ENCODE measurements around the gene TTC21B.
"Not testable (repeated sequence)": the region's sequence is repeated elsewhere in the genome, so short reads cannot be mapped to it uniquely, and the experiment has no call there.

TTC21B gene

DNA sequence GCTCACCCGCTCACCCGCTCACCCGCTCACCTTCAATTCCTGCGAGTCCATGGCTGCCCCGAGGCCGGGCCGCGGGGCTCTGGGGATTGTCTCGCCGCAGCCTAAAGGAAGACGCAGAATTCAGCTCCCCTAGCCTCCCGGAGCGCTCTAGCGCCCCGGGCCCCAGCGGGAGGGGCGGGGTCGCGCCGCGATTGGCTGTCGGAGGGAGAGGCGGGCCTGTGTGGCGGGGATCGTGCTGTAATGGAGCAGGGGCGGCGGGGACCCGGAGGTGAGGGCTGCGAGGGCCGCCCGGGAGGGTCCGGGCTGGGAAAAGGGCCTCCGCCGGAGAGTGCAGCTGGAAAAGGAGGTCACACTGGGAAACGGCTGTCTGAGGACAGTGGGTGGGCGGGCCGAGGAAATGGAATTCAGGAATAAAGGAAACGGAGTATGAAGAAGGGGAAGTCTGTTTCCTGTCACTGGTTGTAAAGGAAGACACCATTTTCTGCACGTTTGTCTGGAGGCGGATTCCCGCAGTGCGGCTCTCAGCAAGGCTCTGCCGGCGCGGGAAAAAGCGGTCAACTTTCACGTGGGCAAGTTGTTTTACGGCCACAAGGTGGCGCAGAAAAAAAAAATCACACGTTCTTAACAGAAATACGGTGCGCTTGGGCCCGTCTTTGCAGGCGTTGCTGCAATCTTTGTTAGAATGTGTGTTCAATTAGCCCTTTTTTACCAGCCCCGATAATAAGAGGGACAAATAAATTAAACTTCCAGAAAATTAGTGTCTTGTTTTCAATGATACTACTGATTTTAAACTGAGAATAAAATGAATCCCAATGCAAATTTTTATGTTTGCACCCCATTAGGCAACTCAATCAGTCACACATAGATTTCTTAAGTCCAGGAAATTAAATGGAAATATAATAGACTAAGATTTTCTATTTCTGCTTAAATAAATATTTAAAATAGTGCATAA is at the start of gene TTC21B:
TTC21B (minus strand) TSS at position 122 of the 952 bp plus-strand sequence; CDS start at position 51, 71 bp downstream.
- Histone ChIP-seq H3K4me1 (ENCODE audit: control insufficient read depth in 1 of 2, insufficient read depth in 2 of 2, low read length in 2 of 2) (peaks cover 7 to 16% of the 10 kb centered on the region in 2 donors), H3K4me3 (ENCODE audit: low read depth in 1 of 2, low read length in 2 of 2) (peak within 1 kb of the TSS; percentile 70 to 80), H3K36me3 (ENCODE audit: control insufficient read depth in 1 of 2, insufficient read depth in 2 of 2, low read length in 2 of 2) (no peaks in the 10 kb centered on the region), H3K27ac (ENCODE audit: low read depth, low read length) (peak within 1 kb of the TSS; percentile 58), H3K9me3 (ENCODE audit: control insufficient read depth in 1 of 2, low read length in 2 of 2) (no peaks in the 10 kb centered on the region), H3K27me3 (ENCODE audit: control insufficient read depth in 1 of 2, insufficient read depth in 2 of 2, low read length in 2 of 2) (no peaks in the 10 kb centered on the region), H3K9ac (ENCODE audit: low read depth in 1 of 2, low read length in 2 of 2) (peak within 1 kb of the TSS; percentile 65 to 82)

DNA sequence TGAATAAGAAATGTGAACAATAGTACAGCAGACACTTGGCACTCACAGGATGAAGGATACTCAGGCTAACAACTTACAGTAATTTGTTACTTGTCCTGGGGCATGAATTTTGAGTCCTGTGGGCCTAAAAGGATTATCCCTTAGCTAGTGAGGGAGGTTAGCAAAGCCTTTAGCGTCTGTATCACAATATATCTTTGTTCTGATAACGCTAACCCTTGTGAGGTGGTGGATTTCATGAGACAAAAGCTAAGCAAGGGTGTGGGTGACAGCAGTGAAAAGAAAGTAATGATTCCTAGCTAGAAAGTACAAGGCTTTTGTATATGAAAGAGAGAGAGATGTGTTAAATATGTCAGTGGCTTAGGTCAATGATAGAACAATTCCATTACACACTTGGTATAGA is 46.8 kb upstream of the TTC21B start:
- no peak overlapping the region for H3K27ac ChIP-seq (ENCODE audit: low read depth, low read length)
- H3K4me1 ChIP-seq (ENCODE audit: control insufficient read depth in 1 of 2, insufficient read depth in 2 of 2, low read length in 2 of 2), result no peaks in the 10 kb centered on the region
- H3K27me3 ChIP-seq (ENCODE audit: control insufficient read depth in 1 of 2, insufficient read depth in 2 of 2, low read length in 2 of 2), result no peaks in the 10 kb centered on the region
- no peak overlapping the region for H3K9ac ChIP-seq (ENCODE audit: low read depth in 1 of 2, low read length in 2 of 2)
- no peaks in the 10 kb centered on the region for H3K36me3 ChIP-seq (ENCODE audit: control insufficient read depth in 1 of 2, insufficient read depth in 2 of 2, low read length in 2 of 2)
- H3K9me3 ChIP-seq (ENCODE audit: control insufficient read depth in 1 of 2, low read length in 2 of 2), result no peaks in the 10 kb centered on the region
- H3K4me3 ChIP-seq (ENCODE audit: low read depth in 1 of 2, low read length in 2 of 2), result no peak overlapping the region

DNA sequence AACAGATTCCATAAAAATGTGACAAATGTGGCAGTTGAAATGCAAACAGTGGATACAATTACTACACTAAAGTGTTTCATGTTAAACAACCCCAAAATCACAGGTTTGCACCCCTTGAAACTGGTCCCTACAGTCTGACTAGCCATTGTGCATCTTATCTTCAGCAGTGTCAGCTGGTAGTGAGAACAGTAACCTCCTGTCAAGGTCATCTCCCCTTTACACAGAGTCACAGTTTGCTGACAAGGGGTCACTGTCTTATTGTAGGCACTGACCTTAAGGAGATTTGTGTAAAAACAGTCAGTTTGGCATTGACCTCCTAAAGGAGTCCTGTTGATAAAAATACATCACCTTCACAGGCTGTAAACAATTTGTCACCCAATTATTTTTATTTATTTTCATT is 37.3 kb upstream of the TTC21B start:
- Histone ChIP-seq H3K27ac (ENCODE audit: low read depth, low read length) (no peak overlapping the region), H3K36me3 (ENCODE audit: control insufficient read depth in 1 of 2, insufficient read depth in 2 of 2, low read length in 2 of 2) (no peaks in the 10 kb centered on the region)

DNA sequence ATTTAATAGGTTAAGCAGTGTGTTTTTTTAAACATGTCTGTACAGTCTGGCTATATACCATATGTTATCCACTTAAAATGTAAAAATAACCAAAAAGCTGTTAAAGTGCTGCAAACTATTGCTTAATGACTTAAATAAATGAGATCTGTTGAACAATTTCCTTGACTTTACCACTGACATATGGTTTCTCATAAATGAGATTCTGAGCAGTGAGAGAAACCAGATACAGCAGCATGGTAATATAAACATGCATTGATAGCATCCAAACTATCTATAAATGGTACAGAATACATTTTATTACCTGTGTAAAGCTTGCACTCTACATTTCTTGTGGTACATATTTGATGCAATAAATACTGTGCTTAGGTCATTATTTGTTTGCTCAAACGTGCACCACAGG is 36.3 kb upstream of the TTC21B start:
- H3K4me3 ChIP-seq (ENCODE audit: low read depth in 1 of 2, low read length in 2 of 2), result no peak overlapping the region
- H3K27ac ChIP-seq (ENCODE audit: low read depth, low read length), result no peak overlapping the region
- no peaks in the 10 kb centered on the region for H3K27me3 ChIP-seq (ENCODE audit: control insufficient read depth in 1 of 2, insufficient read depth in 2 of 2, low read length in 2 of 2)
- H3K4me1 ChIP-seq (ENCODE audit: control insufficient read depth in 1 of 2, insufficient read depth in 2 of 2, low read length in 2 of 2), result no peaks in the 10 kb centered on the region
- no peak overlapping the region for H3K9ac ChIP-seq (ENCODE audit: low read depth in 1 of 2, low read length in 2 of 2)
- no peaks in the 10 kb centered on the region for H3K36me3 ChIP-seq (ENCODE audit: control insufficient read depth in 1 of 2, insufficient read depth in 2 of 2, low read length in 2 of 2)
- no peaks in the 10 kb centered on the region for H3K9me3 ChIP-seq (ENCODE audit: control insufficient read depth in 1 of 2, low read length in 2 of 2)

More for the DNA sequence above, 37.3 kb upstream of the TTC21B start:
- H3K27me3 ChIP-seq (ENCODE audit: control insufficient read depth in 1 of 2, insufficient read depth in 2 of 2, low read length in 2 of 2), result no peaks in the 10 kb centered on the region
- no peak overlapping the region for H3K9ac ChIP-seq (ENCODE audit: low read depth in 1 of 2, low read length in 2 of 2)
- H3K9me3 ChIP-seq (ENCODE audit: control insufficient read depth in 1 of 2, low read length in 2 of 2), result no peaks in the 10 kb centered on the region
- no peaks in the 10 kb centered on the region for H3K4me1 ChIP-seq (ENCODE audit: control insufficient read depth in 1 of 2, insufficient read depth in 2 of 2, low read length in 2 of 2)
- no peak overlapping the region for H3K4me3 ChIP-seq (ENCODE audit: low read depth in 1 of 2, low read length in 2 of 2)

DNA sequence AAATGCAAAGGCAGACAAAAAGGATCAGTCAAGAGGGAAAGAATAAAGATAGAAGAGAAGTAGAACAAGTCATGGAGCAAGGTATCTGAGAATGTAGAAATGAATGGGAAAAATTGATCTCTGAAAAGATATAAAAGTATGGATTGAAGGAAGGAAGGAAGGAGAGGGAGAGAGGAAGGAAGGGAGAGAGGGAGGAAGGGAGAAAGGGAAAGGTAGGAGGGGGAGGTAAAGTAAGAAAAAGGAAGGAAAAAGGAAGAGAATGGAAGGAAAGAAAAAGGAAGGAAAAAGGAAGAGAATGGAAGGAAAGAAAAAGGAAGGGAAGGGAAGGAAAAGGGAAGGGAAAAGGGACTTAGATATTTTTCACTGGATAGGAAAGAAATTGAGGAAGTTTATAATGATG is 31.5 kb upstream of the TTC21B start:
- Histone ChIP-seq H3K36me3 (ENCODE audit: control insufficient read depth in 1 of 2, insufficient read depth in 2 of 2, low read length in 2 of 2) (no peaks in the 10 kb centered on the region), H3K9me3 (ENCODE audit: control insufficient read depth in 1 of 2, low read length in 2 of 2) (no peaks in the 10 kb centered on the region), H3K27ac (ENCODE audit: low read depth, low read length) (no peak overlapping the region), H3K9ac (ENCODE audit: low read depth in 1 of 2, low read length in 2 of 2) (no peak overlapping the region), H3K4me1 (ENCODE audit: control insufficient read depth in 1 of 2, insufficient read depth in 2 of 2, low read length in 2 of 2) (no peaks in the 10 kb centered on the region), H3K27me3 (ENCODE audit: control insufficient read depth in 1 of 2, insufficient read depth in 2 of 2, low read length in 2 of 2) (no peaks in the 10 kb centered on the region), H3K4me3 (ENCODE audit: low read depth in 1 of 2, low read length in 2 of 2) (no peak overlapping the region)

DNA sequence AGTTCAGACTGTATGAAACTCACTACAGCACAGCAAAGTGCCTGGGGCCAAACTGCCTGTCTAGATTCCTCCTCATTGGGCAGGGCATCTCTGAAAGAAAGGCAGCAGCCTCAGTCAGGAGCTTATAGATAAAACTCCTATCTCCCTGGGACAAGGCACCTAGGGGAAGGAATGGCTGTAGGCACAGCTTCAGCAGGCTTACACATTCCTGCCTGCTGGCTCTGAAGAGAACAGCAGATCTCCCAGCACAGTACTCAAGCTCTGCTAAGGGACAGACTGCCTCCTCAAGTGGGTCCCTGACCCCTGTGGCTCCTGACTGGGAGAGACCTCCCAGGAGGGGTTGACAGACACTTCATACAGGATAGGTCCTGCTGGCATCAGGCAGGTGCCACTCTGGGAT is 18.6 kb upstream of the TTC21B start:
- not testable (repeated sequence) for H3K9ac ChIP-seq (ENCODE audit: low read depth in 1 of 2, low read length in 2 of 2); H3K27ac ChIP-seq (ENCODE audit: low read depth, low read length); H3K36me3 ChIP-seq (ENCODE audit: control insufficient read depth in 1 of 2, insufficient read depth in 2 of 2, low read length in 2 of 2); H3K27me3 ChIP-seq (ENCODE audit: control insufficient read depth in 1 of 2, insufficient read depth in 2 of 2, low read length in 2 of 2); H3K4me1 ChIP-seq (ENCODE audit: control insufficient read depth in 1 of 2, insufficient read depth in 2 of 2, low read length in 2 of 2); H3K4me3 ChIP-seq (ENCODE audit: low read depth in 1 of 2, low read length in 2 of 2); H3K9me3 ChIP-seq (ENCODE audit: control insufficient read depth in 1 of 2, low read length in 2 of 2)

DNA sequence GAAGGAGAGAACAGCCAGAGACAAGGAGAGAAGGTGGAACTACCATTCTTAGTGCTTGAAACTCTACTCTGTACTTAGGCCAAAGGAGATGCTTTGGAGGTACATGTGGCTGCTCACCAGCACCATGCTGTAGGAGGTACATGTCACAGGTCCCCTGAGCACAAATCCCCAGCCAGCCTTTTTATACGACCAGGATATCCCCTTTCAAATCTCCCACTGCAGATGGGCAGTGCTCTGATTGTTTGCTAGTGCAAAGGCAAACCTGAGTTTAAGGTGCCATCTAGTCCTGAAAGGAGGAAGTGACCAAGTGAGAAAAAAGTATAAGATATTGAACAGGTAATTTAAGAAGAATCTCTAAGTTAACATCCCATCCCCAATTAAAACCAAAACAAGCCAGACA is 17.1 kb upstream of the TTC21B start:
- H3K9ac ChIP-seq (ENCODE audit: low read depth in 1 of 2, low read length in 2 of 2), result no peak overlapping the region
- no peaks in the 10 kb centered on the region for H3K4me1 ChIP-seq (ENCODE audit: control insufficient read depth in 1 of 2, insufficient read depth in 2 of 2, low read length in 2 of 2)
- H3K27me3 ChIP-seq (ENCODE audit: control insufficient read depth in 1 of 2, insufficient read depth in 2 of 2, low read length in 2 of 2), result no peaks in the 10 kb centered on the region
- no peak overlapping the region for H3K27ac ChIP-seq (ENCODE audit: low read depth, low read length)
- no peaks in the 10 kb centered on the region for H3K9me3 ChIP-seq (ENCODE audit: control insufficient read depth in 1 of 2, low read length in 2 of 2)
- no peak overlapping the region for H3K4me3 ChIP-seq (ENCODE audit: low read depth in 1 of 2, low read length in 2 of 2)
- no peaks in the 10 kb centered on the region for H3K36me3 ChIP-seq (ENCODE audit: control insufficient read depth in 1 of 2, insufficient read depth in 2 of 2, low read length in 2 of 2)

DNA sequence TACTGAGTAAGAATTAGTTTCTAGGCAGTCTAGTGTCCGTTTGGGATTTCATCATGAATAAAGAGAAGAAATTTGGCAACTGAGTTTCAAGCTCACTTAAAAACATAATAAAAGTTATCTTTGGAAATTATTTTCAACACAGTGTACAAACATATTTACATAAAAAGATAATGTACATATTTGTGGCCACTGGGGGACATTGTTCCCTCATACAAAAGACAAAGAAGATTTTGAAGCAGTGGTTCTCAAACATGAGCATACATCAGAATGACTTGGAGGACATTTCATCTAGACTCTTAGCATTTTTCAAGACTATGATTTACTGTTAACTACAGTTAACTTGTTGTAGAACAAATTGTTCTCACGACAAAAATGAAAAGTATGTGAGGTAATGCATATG is 15.7 kb upstream of the TTC21B start:
- no peak overlapping the region for H3K9ac ChIP-seq (ENCODE audit: low read depth in 1 of 2, low read length in 2 of 2)
- no peaks in the 10 kb centered on the region for H3K4me1 ChIP-seq (ENCODE audit: control insufficient read depth in 1 of 2, insufficient read depth in 2 of 2, low read length in 2 of 2)
- no peak overlapping the region for H3K4me3 ChIP-seq (ENCODE audit: low read depth in 1 of 2, low read length in 2 of 2)
- H3K9me3 ChIP-seq (ENCODE audit: control insufficient read depth in 1 of 2, low read length in 2 of 2), result no peaks in the 10 kb centered on the region
- no peaks in the 10 kb centered on the region for H3K27me3 ChIP-seq (ENCODE audit: control insufficient read depth in 1 of 2, insufficient read depth in 2 of 2, low read length in 2 of 2)
- H3K27ac ChIP-seq (ENCODE audit: low read depth, low read length), result no peak overlapping the region
- no peaks in the 10 kb centered on the region for H3K36me3 ChIP-seq (ENCODE audit: control insufficient read depth in 1 of 2, insufficient read depth in 2 of 2, low read length in 2 of 2)

DNA sequence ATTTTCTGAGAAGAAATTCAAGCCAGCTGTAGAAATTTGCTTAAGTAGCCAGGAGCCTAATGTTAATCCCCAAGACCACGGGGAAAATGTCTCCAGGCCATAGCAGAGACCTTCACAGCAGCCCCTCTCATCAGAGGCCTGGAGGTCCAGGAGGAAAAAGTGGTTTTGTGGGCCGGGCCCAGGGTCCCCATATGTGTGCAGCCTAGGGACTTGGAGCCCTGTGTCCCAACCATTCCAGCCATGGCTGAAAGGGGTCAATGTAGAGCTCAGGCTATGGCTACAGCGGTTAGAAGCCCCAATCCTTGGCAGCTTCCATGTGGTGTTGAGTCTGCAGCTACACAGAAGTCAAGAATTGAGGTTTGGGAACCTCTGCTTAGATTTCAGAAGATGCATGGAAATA is 14.2 kb upstream of the TTC21B start:
- H3K9ac ChIP-seq (ENCODE audit: low read depth in 1 of 2, low read length in 2 of 2), result no peak overlapping the region
- no peaks in the 10 kb centered on the region for H3K4me1 ChIP-seq (ENCODE audit: control insufficient read depth in 1 of 2, insufficient read depth in 2 of 2, low read length in 2 of 2)
- no peaks in the 10 kb centered on the region for H3K27me3 ChIP-seq (ENCODE audit: control insufficient read depth in 1 of 2, insufficient read depth in 2 of 2, low read length in 2 of 2)
- H3K4me3 ChIP-seq (ENCODE audit: low read depth in 1 of 2, low read length in 2 of 2), result no peak overlapping the region
- no peaks in the 10 kb centered on the region for H3K9me3 ChIP-seq (ENCODE audit: control insufficient read depth in 1 of 2, low read length in 2 of 2)
- H3K36me3 ChIP-seq (ENCODE audit: control insufficient read depth in 1 of 2, insufficient read depth in 2 of 2, low read length in 2 of 2), result no peaks in the 10 kb centered on the region
- no peak overlapping the region for H3K27ac ChIP-seq (ENCODE audit: low read depth, low read length)

DNA sequence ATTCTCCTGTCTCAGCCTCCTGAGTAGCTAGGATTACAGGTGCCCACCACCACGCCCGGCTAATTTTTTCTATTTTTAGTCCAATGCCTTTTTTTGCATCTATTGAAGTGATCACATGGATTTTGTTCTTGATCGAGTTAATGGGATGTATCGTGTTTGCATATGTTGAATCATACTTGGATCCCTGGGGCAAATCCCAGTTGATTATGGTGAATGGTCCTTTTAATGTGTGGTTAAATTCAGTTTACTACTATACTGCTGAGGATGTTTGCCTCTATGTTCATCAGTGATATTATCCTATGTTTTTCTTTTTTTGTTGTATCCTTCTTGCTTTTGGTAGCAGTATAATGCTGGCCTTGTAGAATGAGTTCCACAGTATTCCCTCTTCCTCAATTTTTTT is 8.2 kb upstream of the TTC21B start:
- H3K27ac ChIP-seq (ENCODE audit: low read depth, low read length), result no peak overlapping the region
- no peak overlapping the region for H3K4me3 ChIP-seq (ENCODE audit: low read depth in 1 of 2, low read length in 2 of 2)
- no peaks in the 10 kb centered on the region for H3K4me1 ChIP-seq (ENCODE audit: control insufficient read depth in 1 of 2, insufficient read depth in 2 of 2, low read length in 2 of 2)
- H3K9me3 ChIP-seq (ENCODE audit: control insufficient read depth in 1 of 2, low read length in 2 of 2), result no peaks in the 10 kb centered on the region
- H3K36me3 ChIP-seq (ENCODE audit: control insufficient read depth in 1 of 2, insufficient read depth in 2 of 2, low read length in 2 of 2), result no peaks in the 10 kb centered on the region
- H3K27me3 ChIP-seq (ENCODE audit: control insufficient read depth in 1 of 2, insufficient read depth in 2 of 2, low read length in 2 of 2), result no peaks in the 10 kb centered on the region
- no peak overlapping the region for H3K9ac ChIP-seq (ENCODE audit: low read depth in 1 of 2, low read length in 2 of 2)
